Neuronal stem cell (in vitro differentiated cells): ENCODE data around the gene NFE2L3.
"Not testable (repeated sequence)": the region's sequence is repeated elsewhere in the genome, so short reads cannot be mapped to it uniquely, and the experiment has no call there.

ENCODE experiments used
- DNase-seq: peaks from one replicate; pipeline ENCODE4 v3.0.0-alpha.2; 2013; ENCODE audit warnings: low spot score
- H2AFZ ChIP-seq: one replicate; pipeline ENCODE4 v1.6.1; 2013; ENCODE audit warnings: mild to moderate bottlenecking, low read length, inconsistent platforms
- H2AK5ac ChIP-seq: 2 replicates; pipeline ENCODE4 v1.6.1; 2013; ENCODE audit warnings: low read depth, mild to moderate bottlenecking, inconsistent platforms, low read length, moderate library complexity, mixed read lengths
- H2BK120ac ChIP-seq: 2 replicates; pipeline ENCODE4 v1.6.1; 2013; ENCODE audit warnings: low read depth, mild to moderate bottlenecking, inconsistent platforms, low read length, moderate library complexity, mixed read lengths
- H2BK12ac ChIP-seq: one replicate; pipeline ENCODE4 v1.6.1; 2013; ENCODE audit warnings: low read length, inconsistent platforms
- H2BK15ac ChIP-seq: 2 replicates; pipeline ENCODE4 v1.6.1; 2013; ENCODE audit warnings: mild to moderate bottlenecking, low read length, inconsistent platforms, mixed read lengths
- H2BK5ac ChIP-seq: one replicate; pipeline ENCODE4 v1.6.1; 2013; ENCODE audit warnings: inconsistent platforms, mild to moderate bottlenecking, low read length, moderate library complexity
- H3K14ac ChIP-seq: one replicate; pipeline ENCODE4 v1.6.1; 2013; ENCODE audit warnings: low read length, inconsistent platforms
- H3K18ac ChIP-seq: 2 replicates; pipeline ENCODE4 v1.6.1; 2013; ENCODE audit warnings: low read length, inconsistent platforms
- H3K23ac ChIP-seq: 2 replicates; pipeline ENCODE4 v1.6.1; 2013; ENCODE audit warnings: low read depth, mild to moderate bottlenecking, mixed read lengths, low read length, inconsistent platforms; ENCODE audit not compliant: poor library complexity
- H3K27ac ChIP-seq: replicated peaks from 3 replicates; pipeline ENCODE4 v1.5.1; 2013; ENCODE audit warnings: low read length, inconsistent platforms
- H3K27me3 ChIP-seq, 3 experiments: 2 replicates each; pipeline ENCODE4 v1.6.1; 2013; ENCODE audit warnings: low read length in 3 of 3, mild to moderate bottlenecking in 2 of 3, inconsistent platforms in 1 of 3, low read depth in 1 of 3, mixed read lengths in 1 of 3, moderate library complexity in 1 of 3; ENCODE audit not compliant: control insufficient read depth in 3 of 3, insufficient read depth in 3 of 3
- H3K36me3 ChIP-seq, 2 donors: replicated peaks in 1 of 2; 2 replicates each; pipeline ENCODE4 v1.6.1; 2013; ENCODE audit warnings: low read length in 2 of 2; ENCODE audit not compliant: control insufficient read depth in 2 of 2, insufficient read depth in 2 of 2
- H3K4ac ChIP-seq: 2 replicates; pipeline ENCODE4 v1.6.1; 2013; ENCODE audit warnings: inconsistent platforms, mild to moderate bottlenecking, low read length, moderate library complexity
- H3K4me1 ChIP-seq, 2 donors: 1 replicate in 1 of 2; 2 replicates in 1 of 2; pipeline ENCODE4 v1.6.1; 2013; ENCODE audit warnings: low read length in 2 of 2, low read depth in 1 of 2; ENCODE audit not compliant: control insufficient read depth in 2 of 2, insufficient read depth in 1 of 2
- H3K4me2 ChIP-seq: one replicate; pipeline ENCODE4 v1.6.1; 2013; ENCODE audit warnings: mild to moderate bottlenecking, low read length, inconsistent platforms; ENCODE audit not compliant: insufficient read depth, poor library complexity, severe bottlenecking
- H3K4me3 ChIP-seq, 2 donors: 2 replicates each; pipeline ENCODE4 v1.5.1; 2013; ENCODE audit warnings: low read length in 2 of 2, mild to moderate bottlenecking in 2 of 2, inconsistent platforms in 1 of 2, moderate library complexity in 1 of 2
- H3K79me1 ChIP-seq: one replicate; pipeline ENCODE4 v1.6.1; 2013; ENCODE audit warnings: low read depth, mild to moderate bottlenecking, inconsistent platforms, low read length, moderate library complexity
- H3K9ac ChIP-seq: one replicate; pipeline ENCODE4 v1.6.1; 2013; ENCODE audit warnings: mild to moderate bottlenecking, low read depth, low read length, inconsistent platforms; ENCODE audit not compliant: poor library complexity
- H3K9me3 ChIP-seq, 2 donors: replicated peaks in 1 of 2; 2 replicates each; pipeline versions ENCODE3 to v1.6.1; 2013; ENCODE audit warnings: low read length in 2 of 2, mild to moderate bottlenecking in 2 of 2, inconsistent platforms in 1 of 2, low read depth in 1 of 2, mixed read lengths in 1 of 2, moderate library complexity in 1 of 2; ENCODE audit not compliant: control insufficient read depth in 2 of 2, insufficient read depth in 1 of 2
- H4K8ac ChIP-seq: one replicate; pipeline ENCODE4 v1.6.1; 2013; ENCODE audit warnings: low read depth, mild to moderate bottlenecking, inconsistent platforms, low read length, moderate library complexity
- H4K91ac ChIP-seq: one replicate; pipeline ENCODE4 v1.6.1; 2013; ENCODE audit warnings: low read length, low read depth, mild to moderate bottlenecking, inconsistent platforms; ENCODE audit not compliant: poor library complexity
- WGBS, 2 donors: extraction: QIAGEN DNeasy Blood & Tissue Kit; methylation state at CpG; one replicate each; pipeline ENCODE4 v1.1.7; 2013; ENCODE audit warnings: missing lambda C conversion rate in 2 of 2, mixed read lengths in 1 of 2; ENCODE audit not compliant: insufficient read length in 2 of 2, insufficient replicate concordance in 1 of 2; ENCODE audit errors: extremely low coverage in 2 of 2; 5-methylcytosine and 5-hydroxymethylcytosine counted together

Gene NFE2L3

DNA sequence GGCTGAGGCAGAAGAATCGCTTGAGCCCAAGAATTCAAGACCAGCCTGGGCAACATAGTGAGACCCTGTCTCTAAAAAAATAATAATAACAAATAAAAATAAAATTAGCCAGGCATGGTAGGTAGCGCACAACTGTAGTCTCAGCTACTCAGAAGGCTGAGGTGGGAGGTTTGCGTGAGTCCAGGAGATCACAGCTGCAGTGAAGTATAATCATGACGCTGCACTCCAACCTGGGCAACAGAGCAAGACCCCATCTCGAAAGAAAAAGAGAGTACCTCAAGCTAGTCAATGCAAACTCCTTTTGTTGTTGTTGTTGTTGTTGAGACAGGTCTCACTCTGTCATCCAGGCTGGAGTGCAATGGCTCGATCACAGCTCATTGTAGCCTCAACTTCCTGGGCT lies 34.0 kb upstream of the NFE2L3 start:
- Histone ChIP-seq H3K79me1 (no peaks in the 10 kb centered on the region), H3K9me3 (no peaks in the 10 kb centered on the region), H4K8ac (no peak overlapping the region), H3K14ac (no peak overlapping the region), H3K36me3 (no peaks in the 10 kb centered on the region), H3K23ac (no peak overlapping the region), H3K4me1 (peaks cover 0 to 4% of the 10 kb centered on the region in 2 donors), H3K27ac (no peak overlapping the region), H3K4me2 (no peak overlapping the region), H2AFZ (no peak overlapping the region), H4K91ac (no peak overlapping the region), H2BK15ac (no peak overlapping the region), H2BK120ac (no peak overlapping the region), H3K4ac (no peak overlapping the region), H2AK5ac (no peak overlapping the region), H3K9ac (no peak overlapping the region), H3K18ac (no peak overlapping the region), H3K27me3 (no peaks in the 10 kb centered on the region), H2BK12ac (no peak overlapping the region), H3K4me3 (no peak overlapping the region), H2BK5ac (no peak overlapping the region)
- no CpG with 5 or more reads among the region's 6 CpGs for WGBS, 2 donors
- no peak for DNase-seq

DNA sequence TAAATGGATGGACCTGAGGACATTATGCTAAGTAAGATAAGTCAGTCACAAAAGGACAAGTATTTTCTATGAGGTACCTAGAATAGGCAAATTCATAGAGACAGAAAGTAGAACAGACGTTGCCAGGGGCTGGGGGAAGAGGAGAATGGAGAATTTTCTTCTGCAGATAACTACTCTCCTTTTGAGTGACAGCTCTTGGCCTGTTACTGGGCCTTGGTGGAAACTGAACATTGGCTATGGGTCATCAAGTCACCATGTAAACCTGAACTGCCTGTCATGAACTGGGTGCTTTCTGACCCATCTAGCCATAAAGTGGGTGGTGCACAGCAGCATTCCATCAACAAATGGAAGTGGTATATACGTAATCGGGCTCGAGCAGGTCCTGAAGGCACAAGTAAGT lies 29.3 kb upstream of the NFE2L3 start:
- no peaks in the 10 kb centered on the region for H3K27me3 ChIP-seq
- H3K4ac ChIP-seq = no peak overlapping the region
- H3K4me2 ChIP-seq = no peak overlapping the region
- no peak overlapping the region for H3K14ac ChIP-seq
- no peak overlapping the region for H2BK5ac ChIP-seq
- no peaks in the 10 kb centered on the region for H3K79me1 ChIP-seq
- H4K91ac ChIP-seq = no peak overlapping the region
- no peak overlapping the region for H4K8ac ChIP-seq
- no peak for DNase-seq
- H3K9me3 ChIP-seq = no peaks in the 10 kb centered on the region
- no peak overlapping the region for H3K27ac ChIP-seq
- no peak overlapping the region for H2AK5ac ChIP-seq
- no CpG with 5 or more reads among the region's 4 CpGs for WGBS, 2 donors
- H3K23ac ChIP-seq = no peak overlapping the region
- H3K4me1 ChIP-seq = no peaks in the 10 kb centered on the region
- H3K4me3 ChIP-seq = no peak overlapping the region
- no peak overlapping the region for H2BK15ac ChIP-seq
- no peak overlapping the region for H2BK12ac ChIP-seq
- no peak overlapping the region for H3K18ac ChIP-seq
- H2AFZ ChIP-seq = no peak overlapping the region
- H2BK120ac ChIP-seq = no peak overlapping the region
- no peak overlapping the region for H3K9ac ChIP-seq
- H3K36me3 ChIP-seq = no peaks in the 10 kb centered on the region

DNA sequence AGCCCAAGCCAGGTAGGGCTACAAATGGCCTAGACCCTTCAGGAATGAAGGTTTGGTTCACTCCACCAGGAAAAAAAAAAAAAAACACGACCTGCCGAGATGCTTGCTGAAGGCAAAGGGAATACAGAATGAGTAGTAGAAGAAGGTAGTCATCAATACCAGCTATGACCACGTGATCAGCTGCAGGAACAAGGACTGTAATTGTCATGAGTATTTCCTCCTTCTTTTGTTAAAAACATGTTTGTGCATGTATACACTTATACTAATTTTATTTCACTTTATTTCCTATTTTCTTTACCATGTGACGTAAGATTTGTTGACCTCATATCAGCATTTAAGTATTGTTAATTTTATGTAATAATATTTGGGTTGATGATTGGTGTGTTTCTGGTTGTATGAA lies 27.2 kb upstream of the NFE2L3 start:
- H3K79me1 ChIP-seq, H3K18ac ChIP-seq, H3K4me1 ChIP-seq, H3K27ac ChIP-seq, H3K14ac ChIP-seq, DNase-seq, H3K23ac ChIP-seq, H2BK5ac ChIP-seq, H3K36me3 ChIP-seq, H3K27me3 ChIP-seq, H3K4ac ChIP-seq, H3K9me3 ChIP-seq, H4K91ac ChIP-seq, H3K4me3 ChIP-seq, H4K8ac ChIP-seq, H3K9ac ChIP-seq, H2BK120ac ChIP-seq, H2BK12ac ChIP-seq, H3K4me2 ChIP-seq, H2AFZ ChIP-seq, H2BK15ac ChIP-seq, H2AK5ac ChIP-seq: not testable (repeated sequence)
- WGBS, 2 donors = no CpG with 5 or more reads among the region's 4 CpGs

DNA sequence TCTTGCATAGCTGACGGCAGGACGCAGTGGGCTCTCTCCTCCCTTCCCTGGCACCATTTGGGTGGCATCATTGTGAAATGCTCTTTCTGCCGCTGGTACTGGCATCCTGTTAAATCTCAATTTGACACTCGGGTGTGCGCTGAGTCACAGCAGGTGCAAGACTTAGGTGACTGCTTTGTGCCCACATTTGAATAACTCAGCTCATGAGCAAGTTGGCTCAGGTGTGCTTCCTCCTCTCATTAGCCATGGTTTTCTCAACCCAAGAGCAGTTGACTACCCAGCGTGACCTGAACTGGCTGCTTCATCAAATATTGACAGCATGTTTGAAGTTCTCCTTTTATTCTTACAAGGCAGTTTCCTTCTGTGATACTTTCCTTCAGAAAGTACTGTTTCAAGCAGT lies 24.6 kb upstream of the NFE2L3 start:
- no peak overlapping the region for H2BK15ac ChIP-seq
- no peak overlapping the region for H2AFZ ChIP-seq
- no peak overlapping the region for H4K91ac ChIP-seq
- H3K4me3 ChIP-seq = no peak overlapping the region
- H3K27me3 ChIP-seq = peaks cover 0 to 5% (median 0%) of the 10 kb centered on the region in 3 experiments
- no peak overlapping the region for H3K14ac ChIP-seq
- H2BK12ac ChIP-seq = no peak overlapping the region
- no peak overlapping the region for H3K18ac ChIP-seq
- no peaks in the 10 kb centered on the region for H3K9me3 ChIP-seq
- H3K4me2 ChIP-seq = no peak overlapping the region
- no peak overlapping the region for H3K9ac ChIP-seq
- H2BK120ac ChIP-seq = no peak overlapping the region
- H3K79me1 ChIP-seq = no peaks in the 10 kb centered on the region
- no peak overlapping the region for H4K8ac ChIP-seq
- H3K4me1 ChIP-seq = no peaks in the 10 kb centered on the region
- H3K4ac ChIP-seq = no peak overlapping the region
- no peak overlapping the region for H2BK5ac ChIP-seq
- H3K23ac ChIP-seq = no peak overlapping the region
- no peaks in the 10 kb centered on the region for H3K36me3 ChIP-seq
- no peak overlapping the region for H2AK5ac ChIP-seq
- H3K27ac ChIP-seq = no peak overlapping the region
- no peak for DNase-seq
- WGBS, 2 donors = no CpG with 5 or more reads among the region's 6 CpGs
